ENCODE results near the gene SYT14. TPM values are rescaled to one million over a fixed set of nuclear protein-coding genes. Genes with fewer than 3 reads are reported as not detected.
"Not testable (repeated sequence)": the region's sequence is repeated elsewhere in the genome, so short reads cannot be mapped to it uniquely, and the experiment has no call there.

SYT14 gene
- total RNA-seq, 1 donor from 2014 or later: not detected

DNA sequence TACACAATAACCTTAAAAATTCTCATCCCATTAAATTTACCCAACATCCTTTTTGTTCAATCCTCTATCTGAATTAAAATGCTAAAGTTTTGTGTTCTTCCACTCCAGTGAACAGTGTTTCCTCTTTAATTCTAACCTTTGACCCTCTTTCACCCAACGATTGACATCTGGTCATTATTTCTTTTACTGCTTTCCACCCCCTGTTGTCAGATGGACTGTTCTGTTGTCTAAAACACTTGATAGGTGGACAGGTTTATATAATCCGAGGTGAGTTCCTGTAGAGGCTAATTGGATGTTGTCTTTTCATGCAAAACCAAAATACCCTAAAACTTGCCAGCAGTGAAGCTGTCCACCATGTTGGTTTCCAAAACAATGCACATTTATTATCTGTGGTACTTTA lies 221.2 kb downstream of the SYT14 start:
- intact Hi-C loops (cut with micrococcal nuclease): no loop called here
- ATAC-seq (no peak), DNase-seq (no peak)

DNA sequence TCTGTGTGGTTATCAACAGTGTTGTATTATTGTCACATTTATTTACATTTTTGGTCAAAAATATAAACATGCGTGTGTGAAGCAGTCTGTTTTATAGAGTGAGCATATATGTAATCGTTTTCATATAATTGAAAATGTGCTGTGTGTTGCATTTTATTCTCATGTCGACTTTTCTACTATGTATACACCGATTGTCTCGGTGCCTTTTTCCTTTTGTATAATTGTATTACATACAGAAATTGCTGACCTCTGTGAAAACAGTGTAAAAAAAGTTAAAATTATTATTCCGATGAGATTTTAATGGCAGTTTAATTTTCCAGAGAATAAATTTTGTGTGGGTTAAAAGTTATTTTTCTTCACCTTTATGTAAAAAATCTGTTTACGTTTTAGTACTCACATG lies 232.2 kb downstream of the SYT14 start:
- no peak for ATAC-seq
- no peak for DNase-seq
- intact Hi-C loops (cut with micrococcal nuclease): no loop called here

DNA sequence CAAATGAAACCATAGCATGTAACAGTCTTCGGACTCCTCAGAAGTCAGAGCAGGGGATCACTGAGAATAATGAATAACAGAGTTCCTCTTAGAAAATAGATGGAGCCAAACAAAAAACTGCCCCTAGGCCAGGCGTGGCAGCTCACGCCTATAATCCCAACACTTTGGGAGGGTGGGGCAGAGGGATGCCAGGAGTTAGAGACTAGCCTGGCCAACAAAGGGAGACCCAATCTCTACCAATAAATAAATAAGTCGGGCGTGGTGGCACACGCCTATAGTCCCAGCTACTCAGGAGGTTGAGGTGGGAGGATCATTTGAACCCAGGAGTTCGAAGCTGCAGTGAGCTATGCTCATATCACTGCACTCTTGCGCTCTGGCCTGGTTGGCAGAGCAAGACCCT lies 236.1 kb downstream of the SYT14 start:
- no peak for DNase-seq
- ATAC-seq: no peak
- intact Hi-C loops (cut with micrococcal nuclease): no loop called here

DNA sequence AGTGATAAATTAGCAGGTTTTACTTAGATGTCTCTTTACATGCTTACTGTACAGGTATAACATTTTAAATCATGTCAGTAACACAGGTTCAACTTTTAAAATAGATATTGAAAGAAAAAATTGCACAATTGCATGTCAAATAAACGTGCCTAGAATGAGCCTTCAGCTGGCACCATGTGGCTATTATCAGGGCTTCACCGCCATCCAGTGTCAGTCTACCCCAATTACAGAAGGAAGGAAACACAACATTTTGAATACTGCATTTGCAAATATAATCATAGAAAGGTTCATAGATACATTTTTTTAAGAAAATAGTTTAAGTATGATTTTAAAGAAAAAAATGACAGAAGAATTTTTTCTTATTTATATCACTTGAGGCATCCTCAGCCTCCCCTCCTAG lies 247.0 kb downstream of the SYT14 start:
- ATAC-seq (no peak), DNase-seq (no peak)
- intact Hi-C loops (cut with micrococcal nuclease): no loop called here

DNA sequence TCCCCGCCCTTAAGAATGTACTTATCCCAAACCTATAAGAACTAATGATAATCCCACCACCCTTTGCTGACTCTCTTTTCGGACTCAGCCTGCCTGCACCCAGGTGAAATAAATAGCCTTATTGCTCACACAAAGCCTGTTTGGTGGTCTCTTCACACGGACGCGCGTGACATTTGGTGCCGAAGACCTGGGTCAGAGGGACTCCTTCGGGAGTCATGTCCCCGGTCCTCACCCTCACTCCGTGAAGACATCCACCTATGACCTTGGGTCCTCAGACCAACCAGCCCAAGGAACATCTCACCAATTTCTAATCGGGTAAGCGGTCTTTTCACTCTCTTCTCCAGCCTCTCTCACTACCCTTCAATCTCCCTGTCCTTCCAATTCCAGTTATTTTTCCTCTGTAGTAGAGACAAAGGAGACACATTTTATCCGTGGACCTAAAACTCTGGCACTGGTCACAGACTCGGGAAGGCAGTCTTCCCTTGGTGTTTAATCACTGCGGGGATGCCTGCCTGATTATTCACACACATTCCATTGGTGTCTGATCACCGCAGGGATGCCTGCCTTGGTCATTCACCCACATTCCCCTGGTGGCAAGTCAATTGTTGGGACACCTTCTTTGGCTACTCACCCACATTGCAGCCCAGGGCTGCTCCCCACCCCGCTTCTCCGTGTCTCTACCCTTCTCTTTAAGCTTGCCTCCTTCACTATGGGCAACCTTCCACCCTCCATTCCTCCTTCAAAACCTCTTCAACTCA lies 250.0 kb downstream of the SYT14 start:
- ATAC-seq; intact Hi-C loops (cut with micrococcal nuclease); DNase-seq: not testable (repeated sequence)

DNA sequence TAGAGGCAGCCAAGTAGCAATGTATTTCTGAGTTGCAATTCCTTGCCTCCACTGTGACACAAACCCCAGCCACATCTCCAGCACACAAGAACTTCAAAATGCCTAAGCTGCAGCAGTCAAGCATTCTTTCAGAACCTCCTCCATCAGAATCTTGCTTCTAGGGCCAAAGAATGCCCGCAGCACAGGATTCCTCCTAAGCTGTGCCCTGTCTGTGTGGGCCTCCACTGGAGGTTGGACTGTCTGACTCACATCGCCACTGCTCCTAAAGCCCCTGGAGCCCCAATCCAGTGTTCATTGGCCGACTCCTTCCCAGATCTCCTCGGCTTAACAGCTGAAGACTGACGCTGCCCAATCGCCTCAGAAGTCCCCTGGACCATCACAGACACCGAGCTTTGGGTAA lies 251.4 kb downstream of the SYT14 start:
- intact Hi-C loops (cut with micrococcal nuclease): no loop called here
- no peak for DNase-seq
- ATAC-seq: no peak

DNA sequence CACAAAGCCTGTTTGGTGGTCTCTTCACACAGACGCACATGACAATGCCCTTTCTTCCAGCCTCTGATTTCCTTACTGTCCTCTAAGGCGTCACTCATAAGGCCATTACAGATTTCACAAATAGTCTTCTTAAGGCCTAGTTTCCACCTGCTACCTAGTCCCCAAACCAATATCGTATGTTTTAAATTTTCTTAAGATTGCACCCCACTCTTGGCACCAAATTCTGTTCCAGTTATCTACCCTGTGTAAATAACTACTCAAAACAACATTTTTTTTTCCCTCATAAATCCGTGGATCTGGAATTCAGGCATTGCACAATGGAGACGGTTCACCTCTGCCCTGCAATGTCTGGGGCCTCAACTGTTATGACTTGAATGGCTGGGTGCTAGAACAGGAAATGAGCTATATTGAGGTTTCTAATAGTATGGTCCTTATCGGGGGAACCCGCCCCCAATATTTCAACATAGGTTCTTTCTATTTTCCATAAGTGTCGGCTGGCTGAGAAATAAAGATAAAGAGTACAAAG lies 257.7 kb downstream of the SYT14 start:
- DNase-seq: no peak
- intact Hi-C loops (cut with micrococcal nuclease): no loop called here
- no peak for ATAC-seq

DNA sequence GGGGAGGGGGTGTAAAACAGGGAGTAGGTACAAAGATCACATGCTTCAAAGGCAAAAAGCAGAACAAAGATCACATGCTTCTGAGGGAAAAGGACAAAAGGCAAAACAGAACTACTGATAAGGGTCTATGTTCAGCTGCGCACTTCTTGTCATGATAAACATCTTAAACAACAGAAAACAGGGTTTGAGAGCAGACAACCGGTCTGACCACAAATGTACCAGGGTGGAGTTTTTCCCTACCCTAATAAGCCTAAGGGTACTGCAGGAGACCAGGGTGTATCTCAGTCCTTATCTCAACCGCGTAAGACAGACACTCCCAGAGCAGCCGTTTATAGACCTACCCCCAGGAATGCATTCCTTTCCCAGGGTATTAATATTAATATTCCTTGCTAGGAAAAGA lies 258.2 kb downstream of the SYT14 start:
- intact Hi-C loops (cut with micrococcal nuclease); DNase-seq; ATAC-seq: not testable (repeated sequence)

DNA sequence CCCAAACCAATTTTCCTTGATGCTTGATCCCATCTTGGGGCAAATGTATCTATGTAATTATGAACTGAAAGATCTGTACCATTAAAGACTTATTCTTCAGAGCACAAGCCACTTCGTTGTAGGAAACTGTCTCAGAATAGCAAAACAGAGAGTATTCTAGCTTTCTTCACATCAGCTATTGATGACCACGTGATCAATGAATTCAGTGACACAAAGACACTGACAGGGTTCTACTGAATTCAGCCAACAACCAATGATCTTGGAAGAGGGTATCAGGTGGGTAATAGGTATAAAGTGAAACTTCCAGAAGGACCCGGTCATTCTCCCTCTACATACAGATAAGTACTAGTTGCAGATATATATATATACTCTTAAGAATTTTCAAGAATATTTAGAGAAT lies 260.8 kb downstream of the SYT14 start:
- ATAC-seq (no peak), DNase-seq (no peak)
- intact Hi-C loops (cut with micrococcal nuclease): no loop called here

DNA sequence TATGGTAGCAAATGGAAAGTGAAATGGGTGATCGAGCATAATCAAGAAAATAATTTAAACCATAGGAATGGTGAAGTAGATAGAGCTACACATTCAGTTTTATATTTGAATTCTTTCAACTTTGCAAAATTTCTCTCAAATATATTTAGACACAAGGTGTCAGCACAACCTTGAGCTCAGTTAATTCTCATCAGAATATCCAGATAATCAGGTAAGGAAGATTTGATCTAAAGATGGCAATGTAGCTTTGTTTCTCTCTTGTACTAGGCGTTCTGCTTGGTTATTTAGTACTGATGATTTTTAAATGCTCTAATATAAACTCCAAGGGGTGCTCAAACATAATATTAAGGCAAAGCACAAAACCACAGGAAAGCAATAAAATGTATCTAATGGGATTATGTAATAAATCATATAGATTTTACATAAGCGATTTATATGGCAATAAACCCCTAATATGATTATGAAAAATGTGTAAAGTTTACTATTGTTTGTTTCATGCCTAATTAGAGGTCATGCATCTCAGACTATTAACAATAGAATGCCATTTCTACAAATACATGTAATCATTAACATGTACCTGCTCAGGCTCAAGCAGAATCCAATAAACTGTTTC lies 262.2 kb downstream of the SYT14 start:
- intact Hi-C loops (cut with micrococcal nuclease): no loop called here
- no peak for DNase-seq
- ATAC-seq: no peak

DNA sequence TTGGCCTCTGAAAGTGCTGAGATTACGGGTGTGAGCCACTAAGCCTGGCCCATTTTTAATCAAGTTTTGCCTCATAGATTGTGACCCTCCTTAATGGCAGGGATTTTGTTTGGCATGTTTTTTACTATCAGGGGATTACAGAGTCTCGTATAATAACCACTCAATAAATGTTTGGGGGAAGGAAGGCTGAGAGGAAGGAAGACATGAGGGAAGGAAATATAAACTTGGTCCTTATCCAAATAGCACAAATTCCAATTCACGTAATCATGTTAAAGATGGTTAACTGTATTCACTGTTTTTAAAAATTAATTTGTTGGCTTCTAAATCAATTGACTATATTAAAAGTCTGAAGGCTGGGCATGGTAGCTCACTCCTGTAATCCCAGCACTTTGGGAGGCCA lies 263.7 kb downstream of the SYT14 start:
- ATAC-seq: no peak
- intact Hi-C loops (cut with micrococcal nuclease): no loop called here
- DNase-seq: no peak

DNA sequence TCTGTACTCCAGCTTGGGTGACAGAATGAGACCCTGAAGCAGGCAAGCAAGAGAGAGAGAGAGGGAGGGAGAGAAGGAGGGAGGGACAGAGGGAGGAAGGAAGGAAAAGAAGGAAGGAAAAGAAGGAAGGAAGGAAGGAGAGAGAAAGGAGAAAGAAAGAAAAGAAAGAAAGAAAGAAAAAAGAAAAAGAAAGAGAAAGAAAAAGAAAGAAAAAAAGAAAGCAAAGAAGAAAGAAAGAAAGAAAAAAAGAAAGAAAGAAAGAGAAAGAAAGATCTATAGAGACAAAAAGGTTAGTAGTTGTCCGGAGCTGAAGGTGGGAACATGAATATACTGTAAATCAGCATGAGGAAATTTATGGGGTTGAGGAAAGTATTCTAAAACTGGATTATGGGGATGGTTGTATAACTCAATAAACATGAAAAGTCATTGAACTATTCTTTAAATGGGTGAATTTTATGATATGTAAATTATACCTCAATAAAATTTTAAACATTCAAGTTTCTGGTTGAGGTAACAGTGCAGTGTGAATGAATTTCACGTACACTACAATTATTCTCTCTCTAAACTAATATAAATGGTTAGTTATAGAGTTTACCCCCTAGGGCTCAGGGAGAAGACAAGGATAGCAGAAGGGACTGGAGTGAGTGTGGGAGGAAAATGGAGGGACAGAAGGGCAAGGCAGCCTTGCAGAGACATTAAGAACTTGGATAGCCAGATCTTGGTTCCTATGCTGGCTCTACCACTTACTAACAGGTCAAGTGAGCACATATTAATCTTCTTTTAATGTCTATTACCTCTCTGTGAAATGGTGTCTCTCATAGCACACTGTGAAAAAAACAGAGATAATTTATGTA lies 269.8 kb downstream of the SYT14 start:
- no peak for DNase-seq
- ATAC-seq: no peak
- intact Hi-C loops (cut with micrococcal nuclease): no loop called here

DNA sequence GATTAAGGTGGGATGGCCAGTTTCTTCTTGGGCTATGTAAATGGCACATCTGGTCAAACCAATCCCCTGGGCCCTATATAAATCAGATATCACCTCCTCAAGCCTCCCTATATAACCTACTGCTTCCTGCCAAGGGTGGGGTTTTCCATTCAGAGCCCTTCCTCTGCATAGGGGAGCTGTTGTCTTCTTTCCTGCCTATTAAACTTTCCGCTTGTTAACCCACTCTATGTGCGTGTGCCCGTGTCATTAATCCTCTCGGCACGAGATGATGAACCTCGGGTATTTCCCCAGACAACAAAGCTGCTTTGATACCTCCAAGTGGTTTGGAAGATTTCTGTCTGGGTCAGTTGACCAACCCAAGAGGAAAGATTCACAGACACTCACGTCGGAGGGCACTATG lies 275.3 kb downstream of the SYT14 start:
- DNase-seq (no peak), ATAC-seq (no peak)
- intact Hi-C loops (cut with micrococcal nuclease): no loop called here

DNA sequence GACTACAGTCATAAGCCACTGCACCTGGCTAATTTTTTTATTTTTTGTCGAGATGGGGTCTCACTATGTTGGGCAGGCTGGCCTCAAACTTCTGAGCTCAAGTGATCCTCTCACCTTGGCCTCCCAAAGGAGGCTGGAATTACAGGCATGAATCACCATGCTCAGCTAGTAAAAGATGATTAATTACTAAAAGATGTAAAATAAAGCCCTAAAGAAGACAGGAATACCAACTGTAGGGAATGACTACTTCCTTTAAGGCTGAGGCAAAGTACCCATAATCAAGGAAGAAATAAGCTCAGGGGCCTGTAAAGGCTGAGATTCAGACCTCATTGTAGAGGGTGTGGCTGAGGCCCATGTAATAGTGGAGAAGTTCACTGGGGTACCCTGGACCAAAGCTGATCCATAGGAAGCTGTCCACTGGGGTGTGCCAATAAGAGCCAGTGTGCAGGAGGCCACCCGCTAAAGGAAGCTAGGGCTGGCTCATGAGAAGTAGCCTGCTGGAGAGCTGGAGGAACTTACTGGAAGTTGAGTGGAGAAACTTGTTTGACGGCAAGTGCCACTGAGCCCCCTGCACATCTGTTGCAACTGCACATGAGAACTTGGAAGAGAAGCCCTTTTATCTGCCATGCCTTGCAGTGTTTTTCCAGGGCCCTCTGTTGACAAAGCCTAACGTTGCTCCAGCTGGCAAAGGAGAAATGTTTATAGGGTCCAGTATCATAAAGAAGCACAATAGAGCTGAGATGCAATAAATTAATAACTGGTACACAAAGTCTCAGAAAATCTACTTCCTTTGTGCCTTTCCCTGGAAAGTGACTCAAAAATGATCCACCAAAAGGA lies 276.8 kb downstream of the SYT14 start:
- ATAC-seq: no peak
- DNase-seq: no peak
- intact Hi-C loops (cut with micrococcal nuclease): no loop called here

DNA sequence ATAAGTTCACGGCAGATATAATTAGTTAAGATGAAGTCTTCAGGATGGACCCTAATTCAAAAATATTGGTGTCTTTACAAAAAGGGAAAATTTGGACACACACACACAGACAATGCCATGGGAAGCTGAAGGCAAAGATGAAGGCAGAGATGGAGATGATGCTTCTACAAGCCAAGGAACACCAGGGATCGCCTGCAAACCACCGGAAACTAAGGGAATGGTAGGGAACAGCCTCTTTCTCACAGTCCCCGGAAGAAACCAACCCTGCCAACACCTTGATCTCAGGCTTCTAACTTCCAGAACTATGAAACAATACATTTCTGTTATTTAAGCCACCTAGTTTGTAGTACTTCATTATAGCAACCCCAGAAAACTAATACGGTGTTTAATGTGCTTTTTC lies 279.5 kb downstream of the SYT14 start:
- intact Hi-C loops (cut with micrococcal nuclease): no loop called here
- ATAC-seq (no peak), DNase-seq (no peak)

DNA sequence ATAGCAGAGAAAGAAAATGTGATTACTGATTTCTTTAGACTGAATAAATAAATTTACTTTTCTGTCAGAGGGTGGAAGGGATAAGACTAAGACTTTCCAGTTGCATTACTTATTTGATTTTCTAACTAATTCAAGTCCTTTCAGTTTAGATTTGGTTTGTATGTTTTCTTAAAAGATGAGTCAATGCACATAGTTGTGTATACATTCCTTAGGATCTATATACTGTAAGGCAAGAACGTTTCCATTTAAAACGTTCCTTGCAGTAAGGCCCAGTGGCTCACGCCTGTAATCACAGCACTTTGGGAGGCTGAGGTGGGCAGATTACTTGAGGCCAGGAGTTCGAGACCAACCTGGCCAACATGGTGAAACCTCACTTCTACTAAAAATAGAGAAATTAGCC lies 280.0 kb downstream of the SYT14 start:
- intact Hi-C loops (cut with micrococcal nuclease): no loop called here
- DNase-seq (no peak), ATAC-seq (no peak)

All from left ventricle myocardium superior (tissue), 1 donor.